K562 (cell line): Measurements from ENCODE around the gene BCAS3. TPM values are rescaled to one million over a fixed set of nuclear protein-coding genes. Genes with fewer than 3 reads are reported as not detected.

Experiments used
- ATAC-seq: fragments of 200-7000 bp; cut with Tn5 transposase; 3 replicates; pipeline ENCODE4 v1.9.1; 2020; ENCODE audit warnings: moderate library complexity
- BruUV-seq: library from RNA; stranded (reverse); fragments of 400-500 nt; replicated peaks from 2 replicates; lab custom pipeline; 2021; lab: Mats Ljungman, UMichigan
- CTCF ChIA-PET: fragments of 300-600 bp; formaldehyde crosslinking; extraction: SDS; loops from one replicate; lab custom pipeline; 2021; ENCODE audit warnings: low intra/inter-chr PET ratio; lab: Yijun Ruan, JAX
- POLR2A ChIA-PET: fragments of 300-600, 350-650 bp; sonication (Branson Sonifier 250); formaldehyde crosslinking; extraction: SDS; loops from one replicate; lab custom pipeline; 2021; ENCODE audit warnings: antibody characterized with exemption, inconsistent platforms; lab: Yijun Ruan, JAX
- DNase-seq, 4 experiments: peaks; one replicate each; pipeline versions ENCODE4 v3.0.0 to v3.0.0-alpha.2; 2011 to 2018; ENCODE audit warnings: low spot score in 3 of 4, mixed read lengths in 3 of 4; ENCODE audit errors: extremely low read depth in 1 of 4
- FAIRE-seq: peaks from 2 replicates; lab custom pipeline; 2011; peaks lifted over from hg19 to GRCh38; lab: Jason Lieb, UNC
- H2AFZ ChIP-seq: 2 replicates; pipeline ENCODE4 v1.6.0; 2011; ENCODE audit warnings: low read depth, low read length, control low read depth, inconsistent platforms
- H3K27ac ChIP-seq: fragments of 200-600 bp; 3 replicates; pipeline ENCODE4 v1.8.0; 2011; ENCODE audit warnings: low read depth, mild to moderate bottlenecking, control low read depth, inconsistent platforms, low read length, moderate library complexity, mixed read lengths; ENCODE audit errors: extremely low read depth
- H3K27me3 ChIP-seq, 2 experiments: fragments of 300-600 bp in 1 of 2; 2 replicates in 1 of 2; 3 replicates in 1 of 2; pipeline versions ENCODE4 v1.6.0 to v1.8.0; 2011; ENCODE audit warnings: inconsistent platforms in 2 of 2, low read length in 2 of 2, mild to moderate bottlenecking in 1 of 2, mixed read lengths in 1 of 2, moderate library complexity in 1 of 2; ENCODE audit not compliant: control insufficient read depth in 2 of 2, insufficient read depth in 2 of 2
- H3K36me3 ChIP-seq: fragments of 300-600 bp; 3 replicates; pipeline ENCODE4 v1.8.0; 2011; ENCODE audit warnings: mild to moderate bottlenecking, low read length, inconsistent platforms; ENCODE audit not compliant: control insufficient read depth, insufficient read depth
- H3K4me1 ChIP-seq, 2 experiments: fragments of 200-600 bp in 1 of 2; replicated peaks in 1 of 2; 2 replicates in 1 of 2; 3 replicates in 1 of 2; pipeline versions ENCODE4 v1.5.1 to v1.8.0; 2011; ENCODE audit warnings: inconsistent platforms in 2 of 2, low read length in 2 of 2, mild to moderate bottlenecking in 1 of 2, mixed read lengths in 1 of 2, moderate library complexity in 1 of 2; ENCODE audit not compliant: control insufficient read depth in 2 of 2, insufficient read depth in 2 of 2
- H3K4me2 ChIP-seq: 2 replicates; pipeline ENCODE4 v1.6.1; 2011; ENCODE audit warnings: low read length, control low read depth, inconsistent platforms, mixed read lengths; ENCODE audit not compliant: insufficient read depth
- H3K4me3 ChIP-seq: fragments of 200-600 bp; sonication (generic), shearing (Covaris generic); 2 replicates; pipeline ENCODE4 v1.5.1; 2016; ENCODE audit warnings: control low read depth, inconsistent platforms
- H3K79me2 ChIP-seq: fragments of 200-600 bp; 3 replicates; pipeline ENCODE4 v1.8.0; 2011; ENCODE audit warnings: low read length, inconsistent platforms; ENCODE audit not compliant: control insufficient read depth, insufficient read depth
- H3K9ac ChIP-seq, 2 experiments: 2 replicates each; pipeline versions ENCODE4 v1.6.0 to v1.6.1; 2011; ENCODE audit warnings: low read depth in 2 of 2, low read length in 2 of 2, control low read depth in 1 of 2, inconsistent platforms in 1 of 2, mild to moderate bottlenecking in 1 of 2, mixed read lengths in 1 of 2; ENCODE audit not compliant: insufficient read depth in 1 of 2
- H3K9me1 ChIP-seq: one replicate; pipeline ENCODE4 v1.6.0; 2011; ENCODE audit warnings: inconsistent platforms, mild to moderate bottlenecking, low read length, moderate library complexity; ENCODE audit not compliant: control insufficient read depth, insufficient read depth
- H3K9me3 ChIP-seq: replicated peaks from 2 replicates; pipeline ENCODE4 v1.5.1; 2011; ENCODE audit warnings: low read depth, low read length, inconsistent platforms; ENCODE audit not compliant: control insufficient read depth, insufficient read depth
- H4K20me1 ChIP-seq: replicated peaks from 2 replicates; pipeline ENCODE4 v1.6.1; 2011; ENCODE audit warnings: low read length, inconsistent platforms, mixed read lengths; ENCODE audit not compliant: control insufficient read depth, insufficient read depth
- PHB ChIP-seq: fragments of 250-450 bp; sonication (Bioruptor Pico); IDR thresholded peaks from 2 replicates; pipeline ENCODE4 v1.5.0; 2021
- WGBS: fragments of 100-300 bp; shearing (Covaris generic); methylation state at CpG from one replicate; pipeline ENCODE4 v1.1.6; 2016; ENCODE audit warnings: low coverage, mixed read lengths; ENCODE audit not compliant: insufficient coverage; ENCODE audit errors: missing lambda C conversion rate; 5-methylcytosine and 5-hydroxymethylcytosine counted together
- in situ Hi-C: fragments of 300-500 bp; cut with MboI; formaldehyde crosslinking; loops from 4 replicates; pipeline ENCODE4 v1.15.0; 2018; ENCODE audit warnings: inconsistent platforms, mixed read lengths
- intact Hi-C: fragments of 100-400 bp; cut with micrococcal nuclease; formaldehyde crosslinking; loops from 2 replicates; pipeline ENCODE4 v1.14.2; 2022
- polyA plus RNA-seq, 8 experiments: library from polyadenylated mRNA; depleted of rRNA in 4 of 8; stranded (reverse) in 5 of 8; unstranded in 3 of 8; fragments of >200 nt; fragmentation: Nextera tagmentation in 2 of 8; fragmentation: Illumina TruSeq in 1 of 8; extraction: Ambion mirVana in 2 of 8; extraction: Trizol in 1 of 8; gene quantifications; 2 replicates each; pipeline versions ENCODE4 v1.2.1 to v1.2.3, GENCODE V29; 2011 to 2014; ENCODE audit warnings: inconsistent platforms in 1 of 8, missing spikeins in 1 of 8
- total RNA-seq, 7 experiments: library from RNA; depleted of rRNA in 6 of 7; stranded (reverse); fragments of >200 nt in 6 of 7; fragmentation: Illumina TruSeq in 2 of 7; extraction: Trizol in 2 of 7; gene quantifications; 2 replicates each; pipeline versions ENCODE4 v1.2.1 to v1.2.3, GENCODE V29; 2011 to 2021; ENCODE audit warnings: low replicate concordance in 1 of 7
- TF ChIP-seq, protein P1 (sequence below), 3 experiments: fragments of 200-800 bp in 1 of 3; fragments of 250-450 bp in 1 of 3; fragments of 450-650 bp in 1 of 3; sonication (Bioruptor Pico) in 1 of 3; sonication (Bioruptor generic) in 1 of 3; formaldehyde crosslinking in 1 of 3; IDR thresholded peaks; 2 replicates each; pipeline versions ENCODE4 v1.6.1 to v1.8.0; 2016 to 2022; ENCODE audit warnings: mild to moderate bottlenecking in 2 of 3, missing genetic modification characterization in 2 of 3, missing compliant biosample characterization in 1 of 3, moderate library complexity in 1 of 3

BCAS3 gene
- total and polyA plus RNA-seq, 9 of the 15 experiments (the other 6 are each of a cell fraction or from before 2014, with no cell fraction given), result 1.9 to 5.5 (median 3.5) TPM

DNA sequence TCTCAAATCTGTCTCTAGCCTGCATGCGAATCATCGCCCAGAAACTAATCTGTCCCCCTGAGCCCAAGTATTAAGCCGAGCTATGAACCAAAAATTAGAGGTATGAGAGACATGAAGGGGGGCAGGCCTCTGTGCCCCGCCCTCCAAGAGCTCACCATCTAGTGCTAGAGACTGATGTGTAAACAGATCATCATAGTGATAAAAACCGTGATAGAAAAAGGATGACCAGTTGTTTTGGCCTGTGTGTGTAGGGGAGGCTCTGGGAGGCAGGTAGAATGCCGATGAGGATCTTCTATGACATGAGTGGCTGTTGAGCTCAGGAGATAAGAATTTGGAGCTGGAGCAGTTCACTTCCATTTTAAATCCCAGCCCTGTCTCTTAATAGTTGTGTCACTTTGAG, 632.9 kb downstream of the BCAS3 start:
- ATAC-seq (no peak), FAIRE-seq (no peak), DNase-seq (no peak)
- Histone ChIP-seq H4K20me1 (no peaks in the 10 kb centered on the region), H2AFZ (no peak overlapping the region), H3K9ac (no peak overlapping the region), H3K27me3 (peaks cover 26 to 42% of the 10 kb centered on the region in 2 experiments), H3K9me3 (no peaks in the 10 kb centered on the region), H3K36me3 (no peaks in the 10 kb centered on the region), H3K4me1 (no peaks in the 10 kb centered on the region), H3K27ac (no peak overlapping the region), H3K79me2 (no peaks in the 10 kb centered on the region), H3K4me2 (no peak overlapping the region), H3K9me1 (no peaks in the 10 kb centered on the region), H3K4me3 (no peak overlapping the region)
- ChIA-PET POLR2A (no interaction called here), CTCF (no interaction called here)
- intact Hi-C loops (no loop called here), in situ Hi-C loops (no loop called here)
- BruUV-seq, result no TSS peak
- no peak for TF ChIP-seq PHB
- TF ChIP-seq, protein P1, sequence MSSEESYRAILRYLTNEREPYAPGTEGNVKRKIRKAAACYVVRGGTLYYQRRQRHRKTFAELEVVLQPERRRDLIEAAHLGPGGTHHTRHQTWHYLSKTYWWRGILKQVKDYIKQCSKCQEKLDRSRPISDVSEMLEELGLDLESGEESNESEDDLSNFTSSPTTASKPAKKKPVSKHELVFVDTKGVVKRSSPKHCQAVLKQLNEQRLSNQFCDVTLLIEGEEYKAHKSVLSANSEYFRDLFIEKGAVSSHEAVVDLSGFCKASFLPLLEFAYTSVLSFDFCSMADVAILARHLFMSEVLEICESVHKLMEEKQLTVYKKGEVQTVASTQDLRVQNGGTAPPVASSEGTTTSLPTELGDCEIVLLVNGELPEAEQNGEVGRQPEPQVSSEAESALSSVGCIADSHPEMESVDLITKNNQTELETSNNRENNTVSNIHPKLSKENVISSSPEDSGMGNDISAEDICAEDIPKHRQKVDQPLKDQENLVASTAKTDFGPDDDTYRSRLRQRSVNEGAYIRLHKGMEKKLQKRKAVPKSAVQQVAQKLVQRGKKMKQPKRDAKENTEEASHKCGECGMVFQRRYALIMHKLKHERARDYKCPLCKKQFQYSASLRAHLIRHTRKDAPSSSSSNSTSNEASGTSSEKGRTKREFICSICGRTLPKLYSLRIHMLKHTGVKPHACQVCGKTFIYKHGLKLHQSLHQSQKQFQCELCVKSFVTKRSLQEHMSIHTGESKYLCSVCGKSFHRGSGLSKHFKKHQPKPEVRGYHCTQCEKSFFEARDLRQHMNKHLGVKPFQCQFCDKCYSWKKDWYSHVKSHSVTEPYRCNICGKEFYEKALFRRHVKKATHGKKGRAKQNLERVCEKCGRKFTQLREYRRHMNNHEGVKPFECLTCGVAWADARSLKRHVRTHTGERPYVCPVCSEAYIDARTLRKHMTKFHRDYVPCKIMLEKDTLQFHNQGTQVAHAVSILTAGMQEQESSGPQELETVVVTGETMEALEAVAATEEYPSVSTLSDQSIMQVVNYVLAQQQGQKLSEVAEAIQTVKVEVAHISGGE (CRISPR knock-in tag; IDR thresholded peaks at IDR 0.05), result peak in 1 of 3 experiments; percentile 73; a peak in 2 of 6 replicates
- WGBS, result 0% methylated on average over 4 of the region's 6 CpGs
